SK-N-MC (cell line): ENCODE results near the gene CDYL.

Source experiments
- EZH2 ChIP-seq: fragments of 200-600 bp; sonication (generic); IDR thresholded peaks from one replicate; pipeline ENCODE4 v1.6.1; 2017; ENCODE audit warnings: antibody characterized with exemption
- FOXP2 ChIP-seq: optimal IDR thresholded peaks from 2 replicates; pipeline ENCODE3; 2011; ENCODE audit warnings: mild to moderate bottlenecking, moderate library complexity; ENCODE audit not compliant: insufficient read depth; ENCODE audit errors: extremely low read length, control extremely low read depth
- POLR2AphosphoS5 ChIP-seq: IDR thresholded peaks from 2 replicates; pipeline ENCODE4 v1.6.1; 2012; ENCODE audit warnings: mild to moderate bottlenecking, low read depth, low read length, borderline replicate concordance

GRCh38 chr6:4885341-4885933 lies 109.2 kb downstream of the CDYL start:
- TF ChIP-seq POLR2AphosphoS5 = no peak
- no peak for TF ChIP-seq EZH2
- no peak for TF ChIP-seq FOXP2
